Endothelial cell of umbilical vein (primary cell): Measurements from ENCODE around the gene PPP2R3C.

Experiments used
- EZH2 ChIP-seq: IDR thresholded peaks from 2 replicates; pipeline ENCODE4 v1.6.1; 2012; ENCODE audit warnings: borderline replicate concordance, low read depth, mild to moderate bottlenecking, moderate library complexity, low read length, inconsistent platforms; ENCODE audit not compliant: severe bottlenecking
- JUN ChIP-seq: IDR thresholded peaks from 2 replicates; pipeline ENCODE4 v1.6.1; 2011; ENCODE audit warnings: borderline replicate concordance, low read depth; ENCODE audit not compliant: insufficient read length, insufficient read depth
- POLR2A ChIP-seq: IDR thresholded peaks from 2 replicates; pipeline ENCODE4 v1.6.1; 2012; ENCODE audit warnings: low read depth, mild to moderate bottlenecking, control low read depth, low read length
- POLR2AphosphoS5 ChIP-seq: IDR thresholded peaks from 2 replicates; pipeline ENCODE4 v1.6.1; 2012; ENCODE audit warnings: low read depth, mild to moderate bottlenecking, control low read depth, low read length, moderate library complexity; ENCODE audit not compliant: insufficient read depth
- TF ChIP-seq, protein P1 (sequence below), 2 donors: IDR thresholded peaks; 1 replicate in 1 of 2; 2 replicates in 1 of 2; pipeline ENCODE4 v1.5.1; 2011; ENCODE audit warnings: low read length in 2 of 2, mild to moderate bottlenecking in 2 of 2, moderate library complexity in 2 of 2, control low read depth in 1 of 2, inconsistent platforms in 1 of 2, low read depth in 1 of 2; ENCODE audit not compliant: insufficient read depth in 1 of 2; ENCODE audit errors: extremely low read depth in 1 of 2
- TF ChIP-seq, protein P2 (sequence below): IDR thresholded peaks from 2 replicates; pipeline ENCODE4 v1.6.1; 2011; ENCODE audit not compliant: insufficient read depth, insufficient read length

DNA sequence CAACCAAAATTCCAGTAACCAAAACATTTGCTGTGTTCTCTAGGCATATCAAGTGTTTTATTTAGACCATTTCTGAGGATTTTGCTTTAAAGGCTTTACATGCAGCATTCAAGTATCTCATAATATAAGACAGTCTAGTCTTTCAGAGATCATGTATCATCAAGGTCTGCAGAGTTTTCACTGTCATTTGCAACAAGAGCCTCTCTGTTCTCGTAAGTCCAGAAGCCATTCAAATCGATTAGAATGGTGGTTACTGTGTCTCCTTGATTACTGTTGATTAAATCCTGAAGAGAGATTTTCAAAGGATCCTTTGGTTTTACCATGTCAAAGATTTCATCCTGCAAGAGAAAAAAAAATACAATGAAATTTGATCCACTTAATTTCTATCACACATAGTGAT, 36.3 kb downstream of the PPP2R3C start:
- TF ChIP-seq, protein P1, sequence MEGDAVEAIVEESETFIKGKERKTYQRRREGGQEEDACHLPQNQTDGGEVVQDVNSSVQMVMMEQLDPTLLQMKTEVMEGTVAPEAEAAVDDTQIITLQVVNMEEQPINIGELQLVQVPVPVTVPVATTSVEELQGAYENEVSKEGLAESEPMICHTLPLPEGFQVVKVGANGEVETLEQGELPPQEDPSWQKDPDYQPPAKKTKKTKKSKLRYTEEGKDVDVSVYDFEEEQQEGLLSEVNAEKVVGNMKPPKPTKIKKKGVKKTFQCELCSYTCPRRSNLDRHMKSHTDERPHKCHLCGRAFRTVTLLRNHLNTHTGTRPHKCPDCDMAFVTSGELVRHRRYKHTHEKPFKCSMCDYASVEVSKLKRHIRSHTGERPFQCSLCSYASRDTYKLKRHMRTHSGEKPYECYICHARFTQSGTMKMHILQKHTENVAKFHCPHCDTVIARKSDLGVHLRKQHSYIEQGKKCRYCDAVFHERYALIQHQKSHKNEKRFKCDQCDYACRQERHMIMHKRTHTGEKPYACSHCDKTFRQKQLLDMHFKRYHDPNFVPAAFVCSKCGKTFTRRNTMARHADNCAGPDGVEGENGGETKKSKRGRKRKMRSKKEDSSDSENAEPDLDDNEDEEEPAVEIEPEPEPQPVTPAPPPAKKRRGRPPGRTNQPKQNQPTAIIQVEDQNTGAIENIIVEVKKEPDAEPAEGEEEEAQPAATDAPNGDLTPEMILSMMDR (IDR thresholded peaks at IDR 0.05; ENCODE audit: extremely low read depth in 1 of 2, insufficient read depth in 1 of 2, low read depth in 1 of 2, low read length in 2 of 2): no peak
- no peak for TF ChIP-seq EZH2
- no peak for TF ChIP-seq POLR2A
- TF ChIP-seq, protein P2, sequence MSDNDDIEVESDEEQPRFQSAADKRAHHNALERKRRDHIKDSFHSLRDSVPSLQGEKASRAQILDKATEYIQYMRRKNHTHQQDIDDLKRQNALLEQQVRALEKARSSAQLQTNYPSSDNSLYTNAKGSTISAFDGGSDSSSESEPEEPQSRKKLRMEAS: no peak
- TF ChIP-seq POLR2AphosphoS5: no peak
- no peak for TF ChIP-seq JUN
